A549 (cell line): ENCODE data around the gene CSMD2. TPM values are rescaled to one million over a fixed set of nuclear protein-coding genes. Genes with fewer than 3 reads are reported as not detected.

Experiments
- ATAC-seq, 2 experiments: fragments of 200-7000 bp in 1 of 2; fragments of >200 bp in 1 of 2; cut with Nextera tagmentation in 1 of 2; cut with Tn5 transposase in 1 of 2; 3 replicates each; pipeline versions ENCODE4 v1.8.0 to v1.9.1; 2018 to 2020; ENCODE audit warnings: mild to moderate bottlenecking in 1 of 2, moderate library complexity in 1 of 2
- CTCF ChIA-PET: fragments of 300-600 bp; sonication (Branson Sonifier 250); formaldehyde crosslinking; extraction: SDS; loops from one replicate; lab custom pipeline; 2021; ENCODE audit warnings: antibody characterized with exemption, inconsistent platforms; lab: Yijun Ruan, JAX
- POLR2A ChIA-PET: fragments of 350-600 bp; formaldehyde crosslinking; extraction: SDS; loops from one replicate; lab custom pipeline; 2021; ENCODE audit warnings: antibody characterized with exemption, inconsistent platforms; lab: Yijun Ruan, JAX
- DNase-seq, 2 experiments: peaks; one replicate each; pipeline versions ENCODE4 v3.0.0 to v3.0.0-alpha.2; 2011 to 2016; ENCODE audit warnings: low read depth in 1 of 2, low spot score in 1 of 2
- FAIRE-seq: peaks from 2 replicates; lab custom pipeline; 2011; peaks lifted over from hg19 to GRCh38; lab: Jason Lieb, UNC
- H3K27ac ChIP-seq, 2 experiments: fragments of >200 bp; sonication (Bioruptor Twin); formaldehyde crosslinking; 3 replicates each; pipeline ENCODE4 v1.5.1; 2016 to 2017
- H3K4me1 ChIP-seq: fragments of >200 bp; sonication (Bioruptor Twin); formaldehyde crosslinking; 3 replicates; pipeline ENCODE4 v1.6.1; 2016
- H3K4me2 ChIP-seq: fragments of >200 bp; sonication (Bioruptor Twin); formaldehyde crosslinking; 3 replicates; pipeline ENCODE4 v1.6.1; 2016
- H3K4me3 ChIP-seq: fragments of >200 bp; sonication (Bioruptor Twin); formaldehyde crosslinking; 3 replicates; pipeline ENCODE4 v1.5.1; 2016
- H3K9me3 ChIP-seq: fragments of >200 bp; sonication (Bioruptor Twin); formaldehyde crosslinking; 3 replicates; pipeline ENCODE4 v1.6.1; 2016
- BHLHE40 ChIP-seq: IDR thresholded peaks from 2 replicates; pipeline ENCODE4 v1.6.1; 2012; ENCODE audit warnings: low read depth, low read length, inconsistent platforms
- CEBPB ChIP-seq, 2 experiments: fragments of >200 bp in 1 of 2; sonication (Bioruptor Twin) in 1 of 2; formaldehyde crosslinking in 1 of 2; IDR thresholded peaks; 2 replicates each; pipeline ENCODE4 v1.6.1; 2012 to 2016
- GATA3 ChIP-seq: IDR thresholded peaks from 2 replicates; pipeline ENCODE4 v1.6.1; 2012; ENCODE audit warnings: borderline replicate concordance
- HOXA7 ChIP-seq: fragments of 250-450 bp; sonication (Bioruptor Pico); IDR thresholded peaks from 2 replicates; pipeline ENCODE4 v1.5.0; 2020; ENCODE audit warnings: mild to moderate bottlenecking, moderate library complexity
- HOXB13 ChIP-seq: fragments of 250-450 bp; sonication (Bioruptor Pico); IDR thresholded peaks from 2 replicates; pipeline ENCODE4 v1.5.0; 2020; ENCODE audit warnings: low read depth, mild to moderate bottlenecking, moderate library complexity
- HOXB5 ChIP-seq: fragments of 250-450 bp; sonication (Bioruptor Pico); IDR thresholded peaks from 2 replicates; pipeline ENCODE4 v1.5.0; 2020; ENCODE audit warnings: mild to moderate bottlenecking, moderate library complexity
- JUN ChIP-seq, 2 experiments: fragments of >200 bp; sonication (Bioruptor Twin); formaldehyde crosslinking; IDR thresholded peaks; 2 replicates in 1 of 2; 3 replicates in 1 of 2; pipeline ENCODE4 v1.6.1; 2016 to 2017
- KDM5A ChIP-seq: fragments of 200-600 bp; sonication (generic); IDR thresholded peaks from 2 replicates; pipeline ENCODE4 v1.6.1; 2016; ENCODE audit warnings: antibody characterized with exemption, mild to moderate bottlenecking
- MAFK ChIP-seq: fragments of 450-650 bp; IDR thresholded peaks from 2 replicates; pipeline ENCODE4 v1.6.1; 2014; ENCODE audit not compliant: partially characterized antibody
- MAZ ChIP-seq: fragments of 150-350 bp; IDR thresholded peaks from 2 replicates; pipeline ENCODE4 v1.6.1; 2014; ENCODE audit warnings: antibody characterized with exemption, low read depth, low read length, borderline replicate concordance
- NFE2L2 ChIP-seq: fragments of 150-350 bp; conservative IDR thresholded peaks from 2 replicates; pipeline ENCODE4 v1.6.1; 2014; ENCODE audit warnings: low read length
- PHF8 ChIP-seq: fragments of 200-600 bp; sonication (generic); IDR thresholded peaks from 2 replicates; pipeline ENCODE4 v1.6.1; 2016; ENCODE audit warnings: low read depth, mild to moderate bottlenecking, antibody characterized with exemption, moderate library complexity, borderline replicate concordance
- RNF2 ChIP-seq: fragments of 200-600 bp; sonication (generic); IDR thresholded peaks from 2 replicates; pipeline ENCODE4 v1.6.1; 2016; ENCODE audit warnings: low read depth, mild to moderate bottlenecking, antibody characterized with exemption, moderate library complexity, borderline replicate concordance
- TFCP2L1 ChIP-seq: fragments of 250-450 bp; sonication (Bioruptor Pico); IDR thresholded peaks from 2 replicates; pipeline ENCODE4 v1.5.0; 2021; ENCODE audit warnings: mild to moderate bottlenecking
- ZC3H11A ChIP-seq: fragments of 450-650 bp; IDR thresholded peaks from 2 replicates; pipeline ENCODE4 v1.6.1; 2014; ENCODE audit warnings: antibody characterized with exemption, mild to moderate bottlenecking
- ZNF302 ChIP-seq: fragments of 250-450 bp; sonication (Bioruptor Pico); IDR thresholded peaks from 2 replicates; pipeline ENCODE4 v1.9.0; 2021; ENCODE audit warnings: inconsistent platforms, mild to moderate bottlenecking, moderate library complexity
- ZSCAN20 ChIP-seq: fragments of 250-450 bp; sonication (Bioruptor Pico); IDR thresholded peaks from 2 replicates; pipeline ENCODE4 v1.8.0; 2022; ENCODE audit warnings: mild to moderate bottlenecking, moderate library complexity
- WGBS: methylation state at CpG from one replicate; pipeline ENCODE4 v1.1.6; 2017; ENCODE audit errors: missing lambda C conversion rate; 5-methylcytosine and 5-hydroxymethylcytosine counted together
- polyA plus RNA-seq, 4 experiments: library from polyadenylated mRNA; depleted of rRNA in 3 of 4; stranded (reverse); fragments of >200 nt; fragmentation: RNase III in 1 of 4; extraction: RNeasy Plus Mini Kit Qiagen cat#74134 plus additional on column Dnase treatment in 1 of 4; gene quantifications; 2 replicates in 3 of 4; 3 replicates in 1 of 4; pipeline ENCODE4 v1.2.3, GENCODE V29; 2011 to 2017
- TF ChIP-seq, protein P1 (sequence below): fragments of >200 bp; sonication (Bioruptor Twin); formaldehyde crosslinking; IDR thresholded peaks from 3 replicates; pipeline ENCODE4 v1.5.1; 2016
- TF ChIP-seq, protein P2 (sequence below): IDR thresholded peaks from 2 replicates; pipeline ENCODE4 v1.6.1; 2012
- TF ChIP-seq, protein P3 (sequence below): fragments of >200 bp; sonication (Bioruptor Twin); formaldehyde crosslinking; IDR thresholded peaks from 2 replicates; pipeline ENCODE4 v1.6.1; 2016

Gene CSMD2
- polyA plus RNA-seq, 2 of the 4 experiments (the other 2 are of a cell fraction): not detected

GRCh38 chr1:34149501-34149900 is 15.5 kb downstream of the CSMD2 start:
- POLR2A ChIA-PET: no interaction called here
- H3K9me3 ChIP-seq: no peaks in the 10 kb centered on the region
- TF ChIP-seq NFE2L2: no peak
- TF ChIP-seq, protein P1, sequence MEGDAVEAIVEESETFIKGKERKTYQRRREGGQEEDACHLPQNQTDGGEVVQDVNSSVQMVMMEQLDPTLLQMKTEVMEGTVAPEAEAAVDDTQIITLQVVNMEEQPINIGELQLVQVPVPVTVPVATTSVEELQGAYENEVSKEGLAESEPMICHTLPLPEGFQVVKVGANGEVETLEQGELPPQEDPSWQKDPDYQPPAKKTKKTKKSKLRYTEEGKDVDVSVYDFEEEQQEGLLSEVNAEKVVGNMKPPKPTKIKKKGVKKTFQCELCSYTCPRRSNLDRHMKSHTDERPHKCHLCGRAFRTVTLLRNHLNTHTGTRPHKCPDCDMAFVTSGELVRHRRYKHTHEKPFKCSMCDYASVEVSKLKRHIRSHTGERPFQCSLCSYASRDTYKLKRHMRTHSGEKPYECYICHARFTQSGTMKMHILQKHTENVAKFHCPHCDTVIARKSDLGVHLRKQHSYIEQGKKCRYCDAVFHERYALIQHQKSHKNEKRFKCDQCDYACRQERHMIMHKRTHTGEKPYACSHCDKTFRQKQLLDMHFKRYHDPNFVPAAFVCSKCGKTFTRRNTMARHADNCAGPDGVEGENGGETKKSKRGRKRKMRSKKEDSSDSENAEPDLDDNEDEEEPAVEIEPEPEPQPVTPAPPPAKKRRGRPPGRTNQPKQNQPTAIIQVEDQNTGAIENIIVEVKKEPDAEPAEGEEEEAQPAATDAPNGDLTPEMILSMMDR: no peak
- no peak for TF ChIP-seq ZSCAN20 (CRISPR knock-in tag)
- TF ChIP-seq MAZ: no peak
- TF ChIP-seq GATA3: no peak
- no peak for TF ChIP-seq PHF8
- TF ChIP-seq, all 56 proteins: peak for 0
- Histone ChIP-seq H3K4me1 (no peaks in the 10 kb centered on the region), H3K4me3 (no peak overlapping the region), H3K27ac (no peak overlapping the region), H3K4me2 (no peak overlapping the region)
- DNase-seq (no peak), ATAC-seq (no peak), FAIRE-seq (no peak)
- CTCF ChIA-PET: no interaction called here
- 0% methylated on average over 3 of the region's 3 CpGs for WGBS

DNA sequence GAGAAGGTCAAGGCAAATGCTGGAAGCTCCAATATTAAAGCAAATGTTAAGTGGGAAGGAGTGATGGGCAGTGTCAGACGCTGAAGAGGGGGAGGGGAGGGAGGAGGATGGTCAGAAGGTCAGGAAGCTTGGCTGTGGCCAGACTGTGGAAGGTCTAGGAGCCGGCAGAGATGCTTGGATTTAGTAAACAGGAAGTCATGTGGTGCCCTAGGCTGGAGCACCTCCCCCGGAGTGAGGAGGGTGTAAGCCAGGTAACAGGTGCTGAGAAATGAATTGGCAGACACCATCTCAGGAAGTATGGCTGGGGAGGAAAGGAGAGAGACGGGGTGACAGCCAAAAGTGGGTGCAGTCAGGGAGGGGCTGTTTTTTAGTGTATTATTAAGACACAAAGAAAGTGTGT is 17.7 kb downstream of the CSMD2 start:
- ChIA-PET CTCF (no interaction called here), POLR2A (no interaction called here)
- H3K4me2 ChIP-seq: no peak overlapping the region
- no peaks in the 10 kb centered on the region for H3K4me1 ChIP-seq
- TF ChIP-seq BHLHE40: no peak
- no peak for TF ChIP-seq ZC3H11A
- TF ChIP-seq HOXB5 (CRISPR knock-in tag): no peak
- no peak for TF ChIP-seq HOXB13 (CRISPR knock-in tag)
- TF ChIP-seq, protein P2, sequence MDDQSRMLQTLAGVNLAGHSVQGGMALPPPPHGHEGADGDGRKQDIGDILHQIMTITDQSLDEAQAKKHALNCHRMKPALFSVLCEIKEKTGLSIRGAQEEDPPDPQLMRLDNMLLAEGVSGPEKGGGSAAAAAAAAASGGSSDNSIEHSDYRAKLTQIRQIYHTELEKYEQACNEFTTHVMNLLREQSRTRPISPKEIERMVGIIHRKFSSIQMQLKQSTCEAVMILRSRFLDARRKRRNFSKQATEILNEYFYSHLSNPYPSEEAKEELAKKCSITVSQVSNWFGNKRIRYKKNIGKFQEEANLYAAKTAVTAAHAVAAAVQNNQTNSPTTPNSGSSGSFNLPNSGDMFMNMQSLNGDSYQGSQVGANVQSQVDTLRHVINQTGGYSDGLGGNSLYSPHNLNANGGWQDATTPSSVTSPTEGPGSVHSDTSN: no peak
- TF ChIP-seq, protein P1: no peak
- TF ChIP-seq ZNF302 (CRISPR knock-in tag): no peak
- TF ChIP-seq RNF2: no peak
- no peak for TF ChIP-seq NFE2L2
- TF ChIP-seq MAFK: no peak
- TF ChIP-seq, protein P3, sequence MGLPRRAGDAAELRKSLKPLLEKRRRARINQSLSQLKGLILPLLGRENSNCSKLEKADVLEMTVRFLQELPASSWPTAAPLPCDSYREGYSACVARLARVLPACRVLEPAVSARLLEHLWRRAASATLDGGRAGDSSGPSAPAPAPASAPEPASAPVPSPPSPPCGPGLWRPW: no peak
- no peak for TF ChIP-seq KDM5A
- no peak for TF ChIP-seq CEBPB (IDR thresholded peaks at IDR 0.05)
- TF ChIP-seq HOXA7: no peak
- TF ChIP-seq TFCP2L1 (CRISPR knock-in tag): no peak
- TF ChIP-seq JUN (IDR thresholded peaks at IDR 0.05): no peak
- FAIRE-seq (no peak), DNase-seq (no peak), ATAC-seq (no peak)
- no peak overlapping the region for H3K4me3 ChIP-seq
- 0% methylated on average over 4 of the region's 4 CpGs for WGBS
- H3K9me3 ChIP-seq: no peaks in the 10 kb centered on the region
- H3K27ac ChIP-seq: no peak overlapping the region
